Fibroblast of mammary gland (primary cell): Measurements from ENCODE around the gene SLC4A3.
A peak's percentile ranks its signal among the peaks of the same experiment; 100 is the strongest.

ENCODE experiments used
- DNase-seq: peaks from one replicate; pipeline ENCODE4 v3.0.0-alpha.2; 2010; ENCODE audit warnings: low read depth
- H3K4me3 ChIP-seq: 2 replicates; pipeline ENCODE4 v1.5.1; 2011; ENCODE audit warnings: low read depth, mild to moderate bottlenecking, low read length, moderate library complexity; ENCODE audit not compliant: control insufficient read depth
- CTCF ChIP-seq: conservative IDR thresholded peaks from 2 replicates; pipeline ENCODE4 v1.5.1; 2011; ENCODE audit warnings: low read depth, low read length, inconsistent platforms; ENCODE audit not compliant: control insufficient read depth, insufficient read depth

The SLC4A3 gene

GRCh38 chr2:219661197-219661954, 33.9 kb downstream of the SLC4A3 start:
- peak; percentile 13 for DNase-seq
- H3K4me3 ChIP-seq, result no peak overlapping the region
- no peak for TF ChIP-seq CTCF

GRCh38 chr2:219661955-219662395, 34.5 kb downstream of the SLC4A3 start:
- DNase-seq, result peak; percentile 54
- no peak overlapping the region for H3K4me3 ChIP-seq
- TF ChIP-seq CTCF, result no peak

GRCh38 chr2:219662566-219662965, 35.1 kb downstream of the SLC4A3 start:
- no peak for TF ChIP-seq CTCF
- DNase-seq, result no peak
- no peak overlapping the region for H3K4me3 ChIP-seq

- no peak for TF ChIP-seq CTCF
- DNase-seq, result no peak
- H3K4me3 ChIP-seq, result no peak overlapping the region
Measured at GRCh38 chr2:219663116-219663762, 35.8 kb downstream of the SLC4A3 start.

GRCh38 chr2:219664041-219664440, 36.6 kb downstream of the SLC4A3 start:
- H3K4me3 ChIP-seq, result no peak overlapping the region
- no peak for TF ChIP-seq CTCF

GRCh38 chr2:219664944-219665343, 37.5 kb downstream of the SLC4A3 start:
- peak; percentile 54 for DNase-seq
- no peak overlapping the region for H3K4me3 ChIP-seq
- no peak for TF ChIP-seq CTCF

More at GRCh38 chr2:219664041-219664440, 36.6 kb downstream of the SLC4A3 start:
- DNase-seq, result no peak

- no peak for DNase-seq
- no peak overlapping the region for H3K4me3 ChIP-seq
- TF ChIP-seq CTCF, result no peak
Measured at GRCh38 chr2:219665926-219666325, 38.5 kb downstream of the SLC4A3 start.
